OCI-LY3 (cell line): ENCODE measurements around the gene KRT36.

ENCODE experiments used
- H2AFZ ChIP-seq: fragments of 200-600, 300-600 bp; shearing (Covaris generic); 2 replicates; pipeline ENCODE4 v1.6.0; 2014; ENCODE audit warnings: antibody characterized with exemption, low read depth, low read length
- H3K27ac ChIP-seq: fragments of 200-600, 300-600 bp; sonication (generic); 2 replicates; pipeline ENCODE4 v1.5.1; 2014; ENCODE audit warnings: mild to moderate bottlenecking, low read length, moderate library complexity, mixed read lengths
- H3K27me3 ChIP-seq: fragments of 200-600, 300-600 bp; sonication (generic); 2 replicates; pipeline ENCODE4 v1.6.1; 2014; ENCODE audit warnings: low read depth, low read length, mixed read lengths
- H3K36me3 ChIP-seq: fragments of 200-600, 300-600 bp; sonication (generic); replicated peaks from 2 replicates; pipeline ENCODE3; 2014; ENCODE audit warnings: low read depth, low read length, mixed read lengths
- H3K4me1 ChIP-seq: fragments of 300-600, 200-600 bp; sonication (generic); 2 replicates; pipeline ENCODE4 v1.6.1; 2014; ENCODE audit warnings: low read length, mixed read lengths
- H3K4me2 ChIP-seq: fragments of 200-600, 300-600 bp; sonication (generic); 2 replicates; pipeline ENCODE4 v1.6.1; 2014; ENCODE audit warnings: low read length, mixed read lengths
- H3K4me3 ChIP-seq: fragments of 300-600, 200-600 bp; sonication (generic); 2 replicates; pipeline ENCODE4 v1.5.1; 2014; ENCODE audit warnings: antibody characterized with exemption, mild to moderate bottlenecking, low read length, moderate library complexity
- H3K79me2 ChIP-seq: fragments of 300-600, 200-600 bp; shearing (Covaris generic); 2 replicates; pipeline ENCODE4 v1.6.1; 2014; ENCODE audit warnings: mild to moderate bottlenecking, low read length, mixed read lengths
- H3K9ac ChIP-seq: fragments of 300-600, 200-600 bp; shearing (Covaris generic); 2 replicates; pipeline ENCODE4 v1.6.0; 2014; ENCODE audit warnings: mild to moderate bottlenecking, low read length, moderate library complexity
- H3K9me3 ChIP-seq: fragments of 200-600, 300-600 bp; shearing (Covaris generic); 2 replicates; pipeline ENCODE4 v1.6.1; 2014; ENCODE audit warnings: low read length, mixed read lengths; ENCODE audit not compliant: insufficient read depth
- H4K20me1 ChIP-seq: fragments of 200-600, 300-600 bp; sonication (generic); 2 replicates; pipeline ENCODE4 v1.6.1; 2016; ENCODE audit warnings: low read length, mixed read lengths; ENCODE audit not compliant: insufficient read depth
- EZH2phosphoT487 ChIP-seq: fragments of 200-600 bp; shearing (Covaris generic); IDR thresholded peaks from 2 replicates; pipeline ENCODE4 v1.6.1; 2018; ENCODE audit warnings: antibody characterized with exemption, mixed run types, low read depth
- TF ChIP-seq, protein P1 (sequence below): fragments of 200-600, 300-600 bp; sonication (generic); IDR thresholded peaks from 2 replicates; pipeline ENCODE4 v1.5.1; 2014; ENCODE audit warnings: antibody characterized with exemption, low read length, low read depth

The KRT36 gene

DNA sequence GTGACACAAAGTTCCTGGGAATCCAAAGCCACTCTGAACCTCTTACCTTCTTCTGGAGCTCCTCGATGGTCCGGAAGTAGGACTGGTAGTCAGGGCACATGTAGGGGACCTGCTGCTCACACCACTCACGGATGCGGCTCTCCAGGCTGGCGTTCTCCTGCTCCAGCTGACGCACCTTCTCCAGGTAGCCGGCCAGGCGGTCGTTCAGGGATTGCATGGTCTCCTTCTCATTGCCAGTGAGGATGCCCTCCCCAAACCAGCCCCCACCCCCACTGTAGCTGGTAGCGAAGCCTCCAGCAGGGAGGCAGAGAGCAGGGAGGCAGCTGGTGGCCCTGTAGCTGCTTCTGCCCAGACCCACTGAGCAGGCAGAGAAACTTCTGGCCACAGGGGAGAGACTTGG is 9.1 kb downstream of the KRT36 start:
- no peaks in the 10 kb centered on the region for H3K27me3 ChIP-seq
- no peak overlapping the region for H2AFZ ChIP-seq
- no peak overlapping the region for H3K4me2 ChIP-seq
- H4K20me1 ChIP-seq, result no peaks in the 10 kb centered on the region
- H3K4me3 ChIP-seq, result no peak overlapping the region
- H3K36me3 ChIP-seq, result no peaks in the 10 kb centered on the region
- H3K9ac ChIP-seq, result no peak overlapping the region
- no peaks in the 10 kb centered on the region for H3K9me3 ChIP-seq
- H3K79me2 ChIP-seq, result no peaks in the 10 kb centered on the region
- H3K27ac ChIP-seq, result no peak overlapping the region
- TF ChIP-seq, protein P1, sequence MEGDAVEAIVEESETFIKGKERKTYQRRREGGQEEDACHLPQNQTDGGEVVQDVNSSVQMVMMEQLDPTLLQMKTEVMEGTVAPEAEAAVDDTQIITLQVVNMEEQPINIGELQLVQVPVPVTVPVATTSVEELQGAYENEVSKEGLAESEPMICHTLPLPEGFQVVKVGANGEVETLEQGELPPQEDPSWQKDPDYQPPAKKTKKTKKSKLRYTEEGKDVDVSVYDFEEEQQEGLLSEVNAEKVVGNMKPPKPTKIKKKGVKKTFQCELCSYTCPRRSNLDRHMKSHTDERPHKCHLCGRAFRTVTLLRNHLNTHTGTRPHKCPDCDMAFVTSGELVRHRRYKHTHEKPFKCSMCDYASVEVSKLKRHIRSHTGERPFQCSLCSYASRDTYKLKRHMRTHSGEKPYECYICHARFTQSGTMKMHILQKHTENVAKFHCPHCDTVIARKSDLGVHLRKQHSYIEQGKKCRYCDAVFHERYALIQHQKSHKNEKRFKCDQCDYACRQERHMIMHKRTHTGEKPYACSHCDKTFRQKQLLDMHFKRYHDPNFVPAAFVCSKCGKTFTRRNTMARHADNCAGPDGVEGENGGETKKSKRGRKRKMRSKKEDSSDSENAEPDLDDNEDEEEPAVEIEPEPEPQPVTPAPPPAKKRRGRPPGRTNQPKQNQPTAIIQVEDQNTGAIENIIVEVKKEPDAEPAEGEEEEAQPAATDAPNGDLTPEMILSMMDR, result no peak
- TF ChIP-seq EZH2phosphoT487, result no peak
- peaks cover 10% of the 10 kb centered on the region for H3K4me1 ChIP-seq

DNA sequence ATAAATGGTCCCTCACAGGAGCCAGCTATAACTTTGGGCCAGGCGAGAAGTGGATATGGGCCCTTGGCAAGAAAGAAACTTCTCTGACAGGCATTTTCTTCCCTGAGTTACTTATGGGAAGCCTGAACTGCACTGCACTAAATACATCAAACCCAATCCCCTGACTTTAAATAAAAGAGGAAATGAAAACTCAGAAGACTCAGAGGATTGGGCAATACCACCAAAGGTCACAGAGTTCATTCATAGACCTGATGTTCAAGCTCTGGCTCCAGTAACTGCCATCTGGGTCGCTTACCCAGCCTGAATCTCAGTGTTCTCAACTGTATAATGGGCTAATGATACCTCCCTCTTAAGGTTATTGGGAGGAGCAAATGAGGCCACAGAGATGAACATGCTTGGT is 9.6 kb downstream of the KRT36 start:
- no peak overlapping the region for H3K4me2 ChIP-seq
- H4K20me1 ChIP-seq, result no peaks in the 10 kb centered on the region
- H3K79me2 ChIP-seq, result no peaks in the 10 kb centered on the region
- peaks cover 10% of the 10 kb centered on the region for H3K4me1 ChIP-seq
- H2AFZ ChIP-seq, result no peak overlapping the region
- no peaks in the 10 kb centered on the region for H3K9me3 ChIP-seq
- no peak overlapping the region for H3K9ac ChIP-seq
- H3K27ac ChIP-seq, result no peak overlapping the region
- H3K36me3 ChIP-seq, result no peaks in the 10 kb centered on the region
- no peak for TF ChIP-seq EZH2phosphoT487
- TF ChIP-seq, protein P1, result no peak
- H3K27me3 ChIP-seq, result no peaks in the 10 kb centered on the region
- H3K4me3 ChIP-seq, result no peak overlapping the region

- Histone ChIP-seq H3K4me2 (no peak overlapping the region), H3K9me3 (no peaks in the 10 kb centered on the region), H4K20me1 (no peaks in the 10 kb centered on the region), H3K27ac (no peak overlapping the region), H3K79me2 (no peaks in the 10 kb centered on the region), H2AFZ (no peak overlapping the region), H3K9ac (no peak overlapping the region), H3K4me1 (peaks cover 10% of the 10 kb centered on the region), H3K27me3 (0 out of 2 replicates have a peak, but pooled peaks cover 3% of the 10 kb centered on the region), H3K36me3 (no peaks in the 10 kb centered on the region), H3K4me3 (no peak overlapping the region)
- TF ChIP-seq, protein P1, result no peak
- no peak for TF ChIP-seq EZH2phosphoT487
These were observed 11.5 kb downstream of the KRT36 start for GRCh38 chr17:41478237-41478636.

GRCh38 chr17:41476866-41477815 is 12.6 kb downstream of the KRT36 start:
- H3K4me2 ChIP-seq, result no peak overlapping the region
- H4K20me1 ChIP-seq, result no peaks in the 10 kb centered on the region
- H3K36me3 ChIP-seq, result no peaks in the 10 kb centered on the region
- no peak overlapping the region for H3K9ac ChIP-seq
- H3K4me1 ChIP-seq, result peaks cover 10% of the 10 kb centered on the region
- H3K79me2 ChIP-seq, result no peaks in the 10 kb centered on the region
- H3K27ac ChIP-seq, result no peak overlapping the region
- H3K27me3 ChIP-seq, result peaks cover 3% of the 10 kb centered on the region; the same call in 1 of the 2 replicates
- no peaks in the 10 kb centered on the region for H3K9me3 ChIP-seq
- no peak overlapping the region for H3K4me3 ChIP-seq
- no peak overlapping the region for H2AFZ ChIP-seq
- no peak for TF ChIP-seq EZH2phosphoT487
- TF ChIP-seq, protein P1, result no peak
